GM12801 (cell line): ENCODE results near the gene ANO6.

ENCODE experiments used
- TF ChIP-seq, protein P1 (sequence below): IDR thresholded peaks from one replicate; pipeline ENCODE4 v1.5.1; 2011; ENCODE audit warnings: control low read depth; ENCODE audit not compliant: insufficient read length; ENCODE audit errors: extremely low read depth

ANO6 gene

DNA sequence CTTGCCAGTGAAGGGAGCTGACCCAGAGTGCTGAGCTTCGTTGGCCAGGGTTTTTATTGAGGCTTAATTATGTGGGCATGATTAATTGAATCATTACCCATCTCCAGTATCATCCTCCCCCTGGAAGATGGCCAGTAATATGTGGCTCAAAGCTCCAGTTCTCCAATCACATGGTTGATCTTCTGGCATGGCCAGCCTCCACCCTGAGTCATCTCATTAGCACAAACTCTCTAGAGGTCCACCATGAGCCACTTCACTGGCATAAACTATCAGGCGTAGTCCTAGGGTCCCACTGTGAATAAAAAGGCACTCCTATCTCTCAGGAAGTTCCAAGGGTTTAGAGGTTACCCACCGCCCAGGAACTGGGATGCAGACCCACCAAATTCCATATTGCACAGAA is 135.0 kb downstream of the ANO6 start:
- TF ChIP-seq, protein P1, sequence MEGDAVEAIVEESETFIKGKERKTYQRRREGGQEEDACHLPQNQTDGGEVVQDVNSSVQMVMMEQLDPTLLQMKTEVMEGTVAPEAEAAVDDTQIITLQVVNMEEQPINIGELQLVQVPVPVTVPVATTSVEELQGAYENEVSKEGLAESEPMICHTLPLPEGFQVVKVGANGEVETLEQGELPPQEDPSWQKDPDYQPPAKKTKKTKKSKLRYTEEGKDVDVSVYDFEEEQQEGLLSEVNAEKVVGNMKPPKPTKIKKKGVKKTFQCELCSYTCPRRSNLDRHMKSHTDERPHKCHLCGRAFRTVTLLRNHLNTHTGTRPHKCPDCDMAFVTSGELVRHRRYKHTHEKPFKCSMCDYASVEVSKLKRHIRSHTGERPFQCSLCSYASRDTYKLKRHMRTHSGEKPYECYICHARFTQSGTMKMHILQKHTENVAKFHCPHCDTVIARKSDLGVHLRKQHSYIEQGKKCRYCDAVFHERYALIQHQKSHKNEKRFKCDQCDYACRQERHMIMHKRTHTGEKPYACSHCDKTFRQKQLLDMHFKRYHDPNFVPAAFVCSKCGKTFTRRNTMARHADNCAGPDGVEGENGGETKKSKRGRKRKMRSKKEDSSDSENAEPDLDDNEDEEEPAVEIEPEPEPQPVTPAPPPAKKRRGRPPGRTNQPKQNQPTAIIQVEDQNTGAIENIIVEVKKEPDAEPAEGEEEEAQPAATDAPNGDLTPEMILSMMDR, result no peak

DNA sequence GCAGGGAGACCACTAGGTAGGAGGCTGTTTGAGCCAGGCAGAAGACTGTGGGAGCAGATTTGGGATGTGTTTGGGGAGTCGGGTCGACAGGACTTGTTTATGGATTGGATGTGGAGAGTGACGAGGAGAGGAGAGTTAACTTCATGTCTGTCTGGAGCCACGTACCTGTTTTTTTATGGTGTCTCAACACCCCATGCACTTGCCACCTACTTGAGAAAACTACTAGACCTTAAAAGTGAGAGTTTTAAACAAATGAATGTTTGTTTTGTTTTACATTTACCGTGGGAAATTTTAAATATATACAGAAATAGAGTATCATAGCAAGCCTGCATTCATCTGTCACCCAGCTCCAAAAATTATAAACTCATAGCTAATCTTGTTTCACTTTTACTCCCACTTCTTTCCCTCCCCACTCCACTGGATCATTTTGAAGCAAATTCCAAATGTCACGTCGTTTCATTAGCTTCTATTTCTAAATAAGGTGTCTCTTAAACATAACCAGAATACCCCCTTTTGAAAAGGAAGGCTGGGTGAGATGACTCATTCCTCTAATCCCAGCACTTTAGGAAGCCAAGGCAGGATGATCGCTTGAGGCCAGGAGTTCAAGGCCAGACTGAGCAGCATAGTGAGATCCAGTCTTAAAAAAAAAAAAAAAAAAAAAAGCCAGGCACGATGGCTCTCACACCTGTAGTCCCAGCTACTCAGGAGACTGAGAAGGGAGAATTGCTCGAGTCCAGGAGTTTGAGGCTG is 136.2 kb downstream of the ANO6 start:
- TF ChIP-seq, protein P1, result no peak

DNA sequence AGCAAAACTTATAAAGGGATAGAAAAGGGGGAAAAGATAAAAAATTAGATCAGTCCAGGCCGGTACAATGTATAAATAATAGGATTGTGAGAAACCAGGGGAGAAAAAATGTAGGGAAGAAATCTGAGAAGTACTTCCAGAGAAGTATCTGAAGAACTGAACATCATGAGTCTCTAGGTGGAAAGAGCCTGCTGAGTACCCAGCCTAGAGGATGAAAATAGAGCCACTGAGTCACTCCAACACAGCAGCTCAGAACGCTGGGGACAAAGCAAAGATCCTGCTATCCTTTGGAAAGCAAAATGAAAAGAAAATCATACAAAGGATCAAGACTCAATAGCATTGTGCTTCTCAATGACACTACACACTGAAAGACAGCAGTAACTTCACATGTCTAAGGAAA is 138.0 kb downstream of the ANO6 start:
- TF ChIP-seq, protein P1, result no peak

DNA sequence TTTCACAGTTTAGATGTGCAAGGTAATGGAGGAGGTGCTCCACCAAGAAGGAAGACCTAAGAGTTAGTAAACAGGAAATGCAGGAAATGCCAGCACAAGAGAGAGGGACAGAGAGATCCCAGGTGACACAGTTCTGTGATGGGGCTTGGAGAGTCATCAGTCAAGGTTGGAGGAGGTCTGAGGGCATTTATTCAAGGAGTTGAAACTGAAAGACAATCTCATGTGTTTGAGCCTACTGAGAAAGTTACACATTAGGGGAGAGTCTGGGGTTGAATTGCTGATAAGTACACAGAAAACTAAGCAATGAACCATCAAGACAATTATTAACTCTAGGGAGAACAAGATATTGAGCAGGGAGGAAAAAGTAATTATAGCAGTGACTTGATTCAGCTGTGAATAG is 138.5 kb downstream of the ANO6 start:
- TF ChIP-seq, protein P1, result no peak

DNA sequence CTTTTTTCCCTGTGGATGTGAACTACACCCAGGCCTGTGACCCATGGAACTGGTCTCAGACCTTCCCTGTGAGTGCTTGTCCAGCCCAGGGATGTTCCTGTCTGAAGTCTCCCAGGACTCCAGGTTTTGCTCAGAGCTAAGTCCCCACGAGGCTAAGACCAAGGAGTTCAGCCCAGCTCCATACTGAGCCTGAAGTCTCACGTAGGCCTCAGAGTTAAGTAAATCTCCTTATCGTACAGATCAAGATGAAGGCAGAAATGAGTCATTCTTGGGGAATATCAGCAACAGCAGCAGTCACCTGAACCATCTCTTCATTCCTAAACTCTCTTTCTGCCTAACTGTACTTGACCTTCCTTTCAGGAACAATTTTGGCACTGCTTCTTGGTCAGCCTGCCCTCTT is 139.8 kb downstream of the ANO6 start:
- TF ChIP-seq, protein P1, result no peak

DNA sequence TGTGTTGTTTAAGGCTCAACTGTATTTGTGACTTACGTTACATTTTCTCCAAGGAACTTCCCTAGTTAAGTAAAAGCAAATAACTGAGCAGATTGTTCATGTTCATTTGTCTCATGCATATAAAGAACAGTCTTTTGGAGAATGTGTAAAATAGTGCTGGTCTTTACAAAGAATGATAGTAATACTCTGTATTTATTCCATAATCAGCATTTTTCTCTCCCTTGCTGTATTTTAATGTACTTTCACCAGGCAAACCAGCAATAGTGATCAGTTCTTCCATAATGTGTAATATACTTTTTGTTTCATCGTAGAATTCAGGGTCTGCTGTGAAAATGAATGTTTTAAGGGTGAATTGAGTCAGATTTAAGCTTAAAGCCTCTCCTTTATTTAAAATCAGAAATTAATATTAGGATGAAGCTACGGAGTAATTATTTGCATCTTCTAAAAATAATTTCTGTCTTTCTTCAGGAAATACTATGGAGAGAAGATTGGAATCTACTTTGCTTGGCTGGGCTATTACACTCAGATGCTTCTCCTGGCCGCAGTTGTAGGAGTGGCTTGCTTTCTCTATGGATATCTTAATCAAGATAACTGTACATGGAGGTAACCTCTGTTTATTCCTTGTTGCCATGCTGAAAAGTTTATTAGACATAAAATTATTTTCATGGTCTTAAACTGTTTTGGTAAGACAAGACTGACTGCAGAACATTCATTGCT is 141.1 kb downstream of the ANO6 start:
- TF ChIP-seq, protein P1, result no peak

DNA sequence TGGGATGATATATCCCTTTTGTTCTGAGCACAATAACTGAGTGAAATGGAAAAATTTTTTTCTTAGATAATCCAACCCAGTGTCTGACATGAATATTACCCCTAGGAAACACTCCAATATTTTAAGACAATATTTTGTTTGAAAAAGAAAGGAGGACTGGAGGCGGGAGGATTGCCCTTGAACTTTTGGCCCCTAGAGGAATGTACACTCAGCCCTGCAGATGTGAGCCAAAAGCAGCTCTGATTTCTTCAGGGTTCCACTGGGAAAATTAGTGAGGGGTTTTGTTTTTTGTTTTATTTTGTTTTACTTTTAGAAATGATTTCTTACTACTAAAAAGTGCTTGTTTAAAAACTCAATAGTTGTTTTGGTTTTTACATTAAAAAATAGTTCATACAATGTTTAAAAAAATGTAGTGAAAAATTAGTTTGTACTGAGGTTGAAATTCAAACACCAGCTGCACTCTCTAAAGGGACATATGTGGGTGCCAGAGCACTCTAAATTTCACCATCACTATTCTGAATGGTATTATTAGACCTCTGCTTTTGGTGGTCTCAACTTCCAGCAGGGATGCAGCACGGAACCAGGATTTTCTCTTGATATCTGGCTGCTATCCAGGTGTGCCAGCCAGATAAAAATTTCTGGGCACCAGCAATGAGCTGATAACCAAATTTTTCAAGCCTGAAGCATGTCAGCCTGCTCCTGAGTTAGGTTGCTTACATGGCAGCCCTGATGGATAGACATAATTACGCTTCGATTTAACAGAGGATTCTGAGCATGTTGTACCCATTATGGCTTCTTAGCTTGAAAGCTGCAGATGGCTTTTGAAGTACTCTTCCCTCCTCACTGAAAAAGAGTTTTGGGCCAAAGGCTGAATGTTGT is 141.9 kb downstream of the ANO6 start:
- TF ChIP-seq, protein P1, result no peak
